Hypothalamus (tissue), 51 donors: ENCODE data around the gene ABR.
"Not testable (repeated sequence)": the region's sequence is repeated elsewhere in the genome, so short reads cannot be mapped to it uniquely, and the experiment has no call there.

Source experiments
- DNase-seq, 51 donors: peaks; one replicate each; lab custom pipeline; 2025; lab: John Stamatoyannopoulos, UW

ABR gene

GRCh38 chr17:1124896-1125787 is 54.6 kb downstream of the ABR start:
- peak in 11 of 51 donors; percentile 12 to 66 (median 31) for DNase-seq

GRCh38 chr17:1123921-1124715 is 55.7 kb downstream of the ABR start:
- DNase-seq, result peak in 13 of 51 donors; percentile 15 to 52 (median 39)

GRCh38 chr17:1123393-1123831 is 56.4 kb downstream of the ABR start:
- no peak for DNase-seq

GRCh38 chr17:1122533-1123392 is 57.0 kb downstream of the ABR start:
- peak in 45 of 51 donors; percentile 22 to 81 (median 60) for DNase-seq

GRCh38 chr17:1121442-1121817 is 58.4 kb downstream of the ABR start:
- DNase-seq, result not testable (repeated sequence)

- DNase-seq, result no peak
Observed at GRCh38 chr17:1120596-1121441, 59.0 kb downstream of the ABR start.

- no peak for DNase-seq
Observed at GRCh38 chr17:1119924-1120323, 59.9 kb downstream of the ABR start.

- no peak for DNase-seq
Observed at GRCh38 chr17:1116602-1117001, 63.2 kb downstream of the ABR start.

- no peak for DNase-seq
Observed at GRCh38 chr17:1112875-1113274, 66.9 kb downstream of the ABR start.

- peak in 18 of 51 donors; percentile 31 to 76 (median 58) for DNase-seq
Observed at GRCh38 chr17:1111599-1112443, 68.0 kb downstream of the ABR start.

GRCh38 chr17:1110862-1111598 is 68.8 kb downstream of the ABR start:
- DNase-seq, result peak in 30 of 51 donors; percentile 24 to 91 (median 61)

GRCh38 chr17:1110541-1110861 is 69.3 kb downstream of the ABR start:
- no peak for DNase-seq

GRCh38 chr17:1109606-1110540 is 69.9 kb downstream of the ABR start:
- DNase-seq, result no peak

- peak in 9 of 51 donors; percentile 23 to 59 (median 40) for DNase-seq
Observed at GRCh38 chr17:1108765-1109605, 70.8 kb downstream of the ABR start.

- peak in 3 of 51 donors; percentile 36 to 59 (median 43) for DNase-seq
Observed at GRCh38 chr17:1108478-1108764, 71.4 kb downstream of the ABR start.
